CD4-positive, alpha-beta T cell treated with Interleukin-6 for 4 hours (primary cell): ENCODE measurements around the gene OR6K3.
"Not testable (repeated sequence)": the region's sequence is repeated elsewhere in the genome, so short reads cannot be mapped to it uniquely, and the experiment has no call there.

Source experiments
- DNase-seq: peaks from one replicate; pipeline ENCODE4 v3.0.0-alpha.2; 2020; ENCODE audit warnings: mixed read lengths

The OR6K3 gene

GRCh38 chr1:158720620-158721019 is at the start of gene OR6K3:
TSS of gene OR6K3 (minus strand) at chr1:158720720. CDS start at chr1:158718115, 2,605 bp downstream.
- DNase-seq = no peak

- no peak for DNase-seq
These were observed 33.9 kb upstream of the OR6K3 start, which contains the start of gene OR6K6 for GRCh38 chr1:158754420-158754819. TSS of gene OR6K6 (plus strand) at chr1:158754720. CDS start at chr1:158754888, 168 bp downstream.

GRCh38 chr1:158752155-158752712 is 31.7 kb upstream of the OR6K3 start:
- DNase-seq = no peak

DNA sequence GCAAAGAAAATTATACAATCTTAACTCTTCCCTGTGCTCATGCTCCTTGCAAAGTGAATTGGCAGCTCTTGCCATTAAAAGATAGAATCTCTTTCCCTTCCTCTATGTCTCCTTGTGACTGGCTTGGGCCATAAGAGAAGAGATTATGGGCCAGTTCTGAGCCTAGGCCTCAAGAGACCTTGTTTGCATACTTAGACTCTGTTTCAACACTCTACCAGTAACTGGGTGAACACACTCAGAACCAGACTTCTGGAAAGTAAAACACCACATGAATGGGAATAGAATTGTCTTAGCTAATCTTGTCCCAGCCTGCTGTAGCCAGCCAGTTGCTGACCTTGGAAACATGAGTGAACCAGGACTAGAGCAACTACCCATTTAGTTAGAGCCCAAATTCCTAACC is 15.3 kb upstream of the OR6K3 start:
- DNase-seq = no peak

- DNase-seq = no peak
These were observed 12.0 kb upstream of the OR6K3 start for GRCh38 chr1:158732524-158732923.

GRCh38 chr1:158731707-158732106 is 11.2 kb upstream of the OR6K3 start:
- DNase-seq = no peak

- no peak for DNase-seq
These were observed 9.9 kb upstream of the OR6K3 start for GRCh38 chr1:158730453-158730852.

GRCh38 chr1:158728510-158729225 is 8.1 kb upstream of the OR6K3 start:
- DNase-seq = no peak

- no peak for DNase-seq
These were observed 3.9 kb upstream of the OR6K3 start for GRCh38 chr1:158724442-158724841.

DNA sequence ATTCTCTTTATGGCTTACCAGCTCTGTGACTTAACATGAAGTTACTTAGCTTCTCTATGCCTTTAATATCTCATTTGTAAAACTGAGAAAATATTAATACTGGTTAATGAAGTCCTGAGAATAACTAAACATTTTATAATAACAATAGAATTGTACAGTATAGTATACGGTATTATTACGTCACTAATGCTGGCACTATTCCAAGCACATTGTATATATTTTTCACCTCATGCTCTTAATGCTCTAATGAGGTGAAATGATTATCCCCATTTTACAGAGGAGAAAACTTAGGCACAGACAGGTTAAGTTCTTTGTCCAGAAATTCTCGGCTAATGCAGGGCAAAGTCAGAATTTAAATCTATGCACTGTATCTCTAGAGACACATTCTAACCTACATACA is 856 bp downstream of the OR6K3 start:
- no peak for DNase-seq

- DNase-seq = no peak
These were observed 3.2 kb downstream of the OR6K3 start for GRCh38 chr1:158717344-158717743.

GRCh38 chr1:158716335-158716734 is 4.2 kb downstream of the OR6K3 start:
- no peak for DNase-seq

GRCh38 chr1:158714754-158715153 is 5.8 kb downstream of the OR6K3 start:
- no peak for DNase-seq

- no peak for DNase-seq
These were observed 9.4 kb downstream of the OR6K3 start for GRCh38 chr1:158711098-158711497.

- DNase-seq = no peak
These were observed 14.4 kb downstream of the OR6K3 start for GRCh38 chr1:158706096-158706495.

- no peak for DNase-seq
These were observed 20.0 kb downstream of the OR6K3 start, which contains the start of gene OR6K2 for GRCh38 chr1:158700552-158700951. TSS of gene OR6K2 (minus strand) at chr1:158700652. CDS start at chr1:158700652, 0 bp downstream.

- DNase-seq = no peak
These were observed 25.9 kb downstream of the OR6K3 start for GRCh38 chr1:158694596-158694995.

GRCh38 chr1:158692356-158692755 is 28.2 kb downstream of the OR6K3 start:
- DNase-seq = no peak

GRCh38 chr1:158691907-158692306 is 28.6 kb downstream of the OR6K3 start:
- no peak for DNase-seq

DNA sequence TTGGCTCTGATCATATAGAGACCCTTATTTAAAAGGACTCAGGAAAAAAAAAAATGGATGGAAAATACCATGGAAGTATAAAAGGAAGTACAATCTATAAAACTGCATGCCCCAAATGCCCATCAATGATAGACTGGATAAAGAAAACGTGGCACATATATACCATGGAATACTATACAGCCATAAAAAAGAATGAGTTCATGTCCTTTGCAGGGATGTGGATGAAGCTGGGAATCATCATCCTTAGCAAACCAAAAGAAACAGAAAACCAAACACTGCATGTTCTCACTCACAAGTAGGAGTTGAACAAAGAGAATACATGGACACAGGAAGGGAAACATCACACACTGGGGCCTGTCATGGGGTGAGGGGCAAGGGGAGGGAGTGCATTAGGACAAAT is 29.4 kb downstream of the OR6K3 start:
- DNase-seq = not testable (repeated sequence)

- DNase-seq = no peak
These were observed 30.6 kb downstream of the OR6K3 start for GRCh38 chr1:158689875-158690274.

- no peak for DNase-seq
These were observed 31.4 kb downstream of the OR6K3 start for GRCh38 chr1:158689110-158689509.

DNA sequence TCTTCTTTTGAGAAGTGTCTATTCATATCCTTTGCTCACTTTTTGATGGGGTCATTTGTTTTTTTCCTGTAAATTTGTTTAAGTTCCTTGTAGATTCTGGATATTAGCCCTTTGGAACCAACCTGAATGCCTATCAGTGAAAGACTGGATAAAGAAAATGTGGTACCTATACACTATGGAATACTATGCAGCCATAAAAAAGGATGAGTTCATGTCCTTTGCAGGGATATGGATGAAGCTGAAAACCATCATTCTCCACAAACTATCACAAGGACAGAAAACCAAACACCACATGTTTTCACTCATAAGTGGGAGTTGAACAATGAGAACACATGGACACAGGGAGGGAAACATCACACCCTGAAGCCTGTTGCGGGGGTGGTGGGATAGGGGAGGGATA is 32.2 kb downstream of the OR6K3 start:
- not testable (repeated sequence) for DNase-seq

- DNase-seq = no peak
These were observed 33.5 kb downstream of the OR6K3 start for GRCh38 chr1:158687037-158687436.
